Esophagus (tissue), 2 donors: Measurements from ENCODE around the gene UBA6. TPM values are rescaled to one million over a fixed set of nuclear protein-coding genes. Genes with fewer than 3 reads are reported as not detected.
"Not testable (repeated sequence)": the region's sequence is repeated elsewhere in the genome, so short reads cannot be mapped to it uniquely, and the experiment has no call there.

Source experiments
- H3K27ac ChIP-seq, 2 donors: one replicate each; pipeline ENCODE4 v1.5.1; 2013; ENCODE audit warnings: low read depth in 2 of 2, mild to moderate bottlenecking in 2 of 2, inconsistent platforms in 1 of 2, low read length in 1 of 2, moderate library complexity in 1 of 2
- H3K27me3 ChIP-seq, 2 donors: one replicate each; pipeline ENCODE4 v1.6.1; 2013; ENCODE audit warnings: low read length in 2 of 2, control low read depth in 1 of 2, mild to moderate bottlenecking in 1 of 2; ENCODE audit not compliant: insufficient read depth in 2 of 2, control insufficient read depth in 1 of 2
- H3K36me3 ChIP-seq, 2 donors: one replicate each; pipeline ENCODE4 v1.6.1; 2013; ENCODE audit warnings: low read length in 1 of 2; ENCODE audit not compliant: control insufficient read depth in 2 of 2, insufficient read depth in 2 of 2
- H3K4me1 ChIP-seq, 2 donors: one replicate each; pipeline ENCODE4 v1.6.1; 2013; ENCODE audit warnings: low read length in 1 of 2; ENCODE audit not compliant: control insufficient read depth in 2 of 2, insufficient read depth in 2 of 2
- H3K4me3 ChIP-seq, 2 donors: one replicate each; pipeline ENCODE4 v1.5.1; 2013; ENCODE audit warnings: low read length in 2 of 2, mild to moderate bottlenecking in 2 of 2, low read depth in 1 of 2, moderate library complexity in 1 of 2
- H3K9me3 ChIP-seq, 2 donors: one replicate each; pipeline ENCODE4 v1.6.1; 2013; ENCODE audit warnings: mild to moderate bottlenecking in 2 of 2, low read depth in 1 of 2, low read length in 1 of 2, moderate library complexity in 1 of 2; ENCODE audit not compliant: control insufficient read depth in 2 of 2, insufficient read depth in 1 of 2
- WGBS, 2 donors: extraction: QIAGEN DNeasy Blood & Tissue Kit; methylation state at CpG; one replicate each; pipeline ENCODE4 v1.1.7; 2013; 5-methylcytosine and 5-hydroxymethylcytosine counted together
- polyA plus RNA-seq, 2 donors: library from polyadenylated mRNA; stranded (reverse); fragments of 200-250 nt; gene quantifications; one replicate each; pipeline ENCODE4 v1.2.3, GENCODE V29; 2013
- donor health status: healthy with polysubstance abuse.
- donor health status: Bipolar disorder and iron deficiency.

The UBA6 gene
- polyA plus RNA-seq, 2 donors, result 8.1 to 10.2 TPM

DNA sequence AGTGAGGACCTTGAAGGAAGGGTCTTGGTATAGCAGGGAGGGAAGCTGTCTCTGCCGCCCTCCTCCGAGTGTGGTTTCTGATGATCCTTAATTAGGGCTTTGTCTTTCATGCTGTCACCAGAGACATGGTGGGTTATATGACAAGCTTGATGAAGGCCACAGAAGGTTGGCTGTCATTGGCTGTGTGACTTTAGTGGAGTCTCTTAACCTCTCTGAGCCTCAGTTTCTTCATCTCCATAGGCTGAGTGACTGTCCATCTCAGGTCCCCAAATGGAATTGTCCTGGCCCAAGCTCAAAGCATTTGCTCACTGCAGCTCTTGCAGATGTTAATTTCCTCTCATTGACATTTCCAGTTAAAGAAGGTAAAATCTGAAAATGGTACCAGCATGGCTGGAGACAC, 16.6 kb upstream of the UBA6 start:
- Histone ChIP-seq H3K36me3 (peaks cover 0 to 3% of the 10 kb centered on the region in 2 donors), H3K27me3 (no peaks in the 10 kb centered on the region), H3K9me3 (no peaks in the 10 kb centered on the region), H3K4me1 (peaks cover 6 to 7% of the 10 kb centered on the region in 2 donors), H3K4me3 (no peak overlapping the region), H3K27ac (no peak overlapping the region)
- WGBS, 2 donors, result 92 to 97% methylated on average over 2 of the region's 2 CpGs

DNA sequence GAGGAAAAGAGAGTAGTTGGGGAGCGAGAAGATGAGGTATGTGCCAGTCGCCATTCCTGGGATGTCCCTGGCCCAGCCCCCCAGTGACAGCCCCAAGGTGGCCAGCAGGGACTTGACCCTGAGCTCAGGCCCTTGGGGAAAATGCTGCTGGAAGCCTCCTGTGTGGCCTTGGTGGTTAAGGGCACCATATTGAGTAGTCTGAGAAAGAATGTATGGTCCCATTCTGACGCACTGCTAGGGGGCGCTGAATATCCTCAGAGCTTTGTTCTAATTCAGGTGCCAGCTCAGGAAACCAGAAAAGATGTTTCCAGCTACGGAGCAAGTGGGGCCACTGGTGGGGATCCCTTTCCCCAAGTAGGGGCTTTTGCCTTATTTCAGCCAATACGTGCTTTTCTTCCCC, 14.0 kb upstream of the UBA6 start:
- no peaks in the 10 kb centered on the region for H3K9me3 ChIP-seq
- peaks cover 7 to 10% of the 10 kb centered on the region in 2 donors for H3K4me1 ChIP-seq
- no peaks in the 10 kb centered on the region for H3K27me3 ChIP-seq
- peaks cover 0 to 3% of the 10 kb centered on the region in 2 donors for H3K36me3 ChIP-seq
- 78 to 91% methylated on average over 6 of the region's 6 CpGs for WGBS, 2 donors
- H3K4me3 ChIP-seq, result no peak overlapping the region
- no peak overlapping the region for H3K27ac ChIP-seq

DNA sequence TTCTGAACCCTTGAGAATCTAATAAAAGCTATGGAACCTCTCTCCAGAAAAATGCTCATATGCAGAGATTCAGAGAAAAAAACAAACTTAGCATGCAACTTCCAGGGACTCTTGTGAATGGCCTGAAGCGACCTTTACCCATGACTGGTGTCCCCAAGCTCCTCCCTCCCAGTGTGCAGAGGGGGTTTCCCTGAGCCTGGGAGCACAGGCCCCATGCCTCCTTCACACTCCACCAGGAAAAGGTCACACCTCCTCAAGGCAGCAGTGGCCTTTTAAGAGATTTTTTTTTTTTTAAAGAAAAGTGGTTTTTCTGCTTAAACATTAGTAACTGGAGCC, 13.3 kb upstream of the UBA6 start:
- no peak overlapping the region for H3K4me3 ChIP-seq
- no peaks in the 10 kb centered on the region for H3K9me3 ChIP-seq
- WGBS, 2 donors, result 83 to 88% methylated on average over 1 of the region's 1 CpG
- no peak overlapping the region for H3K27ac ChIP-seq
- H3K27me3 ChIP-seq, result no peaks in the 10 kb centered on the region
- peaks cover 0 to 3% of the 10 kb centered on the region in 2 donors for H3K36me3 ChIP-seq
- peaks cover 7 to 10% of the 10 kb centered on the region in 2 donors for H3K4me1 ChIP-seq

DNA sequence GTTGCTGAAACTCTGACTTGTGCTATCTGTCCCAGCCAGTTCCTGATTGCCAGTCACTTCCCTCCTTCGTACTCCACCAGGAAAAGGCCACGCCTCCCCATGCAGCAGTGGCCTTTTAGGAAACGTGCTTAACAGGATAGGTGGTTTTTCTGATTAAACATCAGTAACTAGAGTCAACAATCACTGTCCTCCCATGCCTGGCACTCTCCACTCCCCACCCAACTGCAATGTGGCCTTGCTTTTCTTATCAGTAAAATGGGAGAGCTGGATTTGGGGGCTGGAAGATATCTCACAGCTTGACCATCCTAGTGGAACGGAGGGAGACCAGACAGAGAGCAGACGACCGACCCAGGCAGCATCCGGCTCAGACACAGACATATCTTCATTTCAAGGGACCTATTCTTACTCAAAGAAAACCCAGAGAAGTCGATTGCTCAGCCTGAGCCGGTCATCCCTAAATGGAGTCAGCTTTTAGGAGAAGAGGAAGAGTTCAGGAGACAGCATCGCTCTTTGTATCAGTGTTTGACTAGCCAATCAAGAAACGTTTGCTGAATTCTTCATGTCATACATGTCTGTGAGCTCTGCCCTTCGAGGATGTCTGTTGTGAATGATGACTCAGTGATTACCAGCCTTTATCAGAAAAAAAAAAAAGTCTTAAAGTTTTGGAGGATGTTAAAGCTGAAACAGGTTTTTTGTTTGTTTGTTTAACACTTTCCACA, 12.7 kb upstream of the UBA6 start:
- Histone ChIP-seq H3K36me3 (peaks cover 0 to 3% of the 10 kb centered on the region in 2 donors), H3K27me3 (no peaks in the 10 kb centered on the region), H3K4me1 (peaks cover 7 to 10% of the 10 kb centered on the region in 2 donors), H3K27ac (peak overlapping the region; percentile 29 to 70), H3K4me3 (no peak overlapping the region), H3K9me3 (no peaks in the 10 kb centered on the region)
- 61 to 69% methylated on average over 12 of the region's 12 CpGs for WGBS, 2 donors

DNA sequence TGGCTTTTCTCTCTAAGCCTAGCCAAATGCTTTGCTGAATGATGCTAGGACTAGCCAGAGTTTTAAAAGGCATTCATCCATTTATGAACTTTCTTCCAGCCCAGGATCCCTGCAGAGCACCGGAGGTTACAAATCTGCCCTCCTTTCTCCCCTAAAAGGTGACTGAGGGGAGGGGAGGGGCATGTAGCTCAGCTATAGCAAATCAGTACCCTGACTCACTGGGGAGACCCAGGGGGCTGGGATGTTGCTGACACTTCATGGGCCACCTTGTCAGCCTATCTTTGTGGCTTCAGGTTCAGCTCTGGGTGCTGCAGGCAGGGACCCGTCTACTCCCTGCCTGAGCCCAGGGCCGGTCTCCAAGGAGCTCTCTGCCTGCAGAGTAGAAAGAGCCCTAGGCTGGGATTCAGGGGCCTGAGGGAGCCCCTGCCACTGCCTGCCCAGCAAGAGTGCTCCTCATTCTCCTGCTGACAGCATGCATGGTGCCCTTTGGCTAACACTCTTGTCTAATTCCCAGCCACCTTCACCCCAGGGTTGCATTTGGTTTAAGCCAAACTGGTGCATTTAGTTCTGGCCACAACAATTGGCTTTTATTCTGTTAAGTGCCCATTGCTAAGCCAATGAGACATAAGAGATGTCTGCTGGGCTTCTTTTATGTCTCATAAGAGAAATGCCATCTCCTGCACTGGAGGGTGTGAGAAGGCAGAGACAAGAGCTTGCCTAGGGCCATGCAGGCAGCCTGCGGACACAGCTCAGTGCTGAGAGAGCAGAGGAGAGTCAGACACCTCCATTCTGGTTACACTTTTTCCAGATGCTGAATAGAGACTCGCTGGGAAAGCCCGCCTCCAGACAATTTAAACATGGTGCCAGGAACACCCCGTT, 11.9 kb upstream of the UBA6 start:
- WGBS, 2 donors, result 56 to 78% methylated on average over 7 of the region's 7 CpGs
- H3K27ac ChIP-seq, result peak overlapping the region; percentile 17 to 70

DNA sequence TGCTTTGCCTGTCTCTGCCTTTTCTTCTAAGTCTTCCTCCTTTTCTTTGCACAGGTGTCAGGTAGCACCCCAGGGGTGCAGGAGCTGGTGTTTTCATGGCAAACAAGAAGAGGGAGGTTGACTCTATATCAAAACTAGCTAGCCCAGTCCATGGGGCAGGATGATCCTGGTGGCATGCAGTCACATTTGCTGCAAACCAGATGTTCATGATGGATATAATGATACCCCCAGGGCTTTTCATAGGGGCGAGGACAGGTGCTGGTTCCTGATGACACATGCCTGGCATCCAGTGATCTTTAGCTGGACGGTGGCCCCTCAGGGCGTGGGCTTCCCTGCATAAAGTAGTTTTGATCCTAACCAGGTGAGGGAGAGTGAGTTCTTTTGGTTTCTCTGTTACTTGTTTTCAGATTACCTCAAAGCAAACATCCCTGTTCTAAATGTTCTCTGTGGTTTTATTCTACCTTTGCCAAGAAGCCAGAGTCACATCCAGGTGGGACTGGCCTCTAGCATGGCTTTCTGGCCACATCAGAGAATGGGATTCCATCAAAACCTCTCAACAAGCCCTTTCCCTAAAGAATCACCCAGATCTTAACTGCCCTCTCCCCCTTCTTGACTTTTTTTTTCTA, 11.2 kb upstream of the UBA6 start:
- Histone ChIP-seq H3K4me3 (no peak overlapping the region), H3K27ac (no peak overlapping the region), H3K36me3 (peaks cover 0 to 2% of the 10 kb centered on the region in 2 donors), H3K9me3 (no peaks in the 10 kb centered on the region), H3K4me1 (peaks cover 7 to 10% of the 10 kb centered on the region in 2 donors), H3K27me3 (no peaks in the 10 kb centered on the region)
- 57 to 75% methylated on average over 3 of the region's 3 CpGs for WGBS, 2 donors

More for the DNA sequence above, 11.9 kb upstream of the UBA6 start:
- H3K36me3 ChIP-seq, result peaks cover 0 to 3% of the 10 kb centered on the region in 2 donors
- H3K27me3 ChIP-seq, result no peaks in the 10 kb centered on the region
- H3K4me3 ChIP-seq, result no peak overlapping the region
- peaks cover 7 to 10% of the 10 kb centered on the region in 2 donors for H3K4me1 ChIP-seq
- no peaks in the 10 kb centered on the region for H3K9me3 ChIP-seq

DNA sequence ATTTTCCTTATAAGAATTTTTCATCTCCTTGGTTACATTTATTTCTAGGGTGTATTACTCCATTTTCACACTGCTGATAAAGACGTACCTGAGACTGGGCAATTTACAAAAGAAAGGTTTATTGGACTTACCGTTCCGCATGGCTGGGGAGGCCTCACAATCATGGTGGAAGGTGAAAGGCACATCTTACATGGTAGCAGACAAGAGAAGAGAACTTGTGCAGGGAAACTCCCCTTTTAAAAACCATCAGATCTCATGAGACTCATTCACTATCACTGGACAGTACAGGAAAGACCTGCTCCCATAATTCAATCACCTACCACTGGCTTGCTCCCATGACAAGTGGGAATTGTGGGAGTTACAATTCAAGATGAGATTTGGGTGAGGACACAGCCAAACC, 5.7 kb upstream of the UBA6 start:
- not testable (repeated sequence) for H3K4me3 ChIP-seq, H3K4me1 ChIP-seq, H3K9me3 ChIP-seq, H3K27ac ChIP-seq, H3K27me3 ChIP-seq, H3K36me3 ChIP-seq
- WGBS, 2 donors, result 96 to 98% methylated on average over 3 of the region's 3 CpGs

DNA sequence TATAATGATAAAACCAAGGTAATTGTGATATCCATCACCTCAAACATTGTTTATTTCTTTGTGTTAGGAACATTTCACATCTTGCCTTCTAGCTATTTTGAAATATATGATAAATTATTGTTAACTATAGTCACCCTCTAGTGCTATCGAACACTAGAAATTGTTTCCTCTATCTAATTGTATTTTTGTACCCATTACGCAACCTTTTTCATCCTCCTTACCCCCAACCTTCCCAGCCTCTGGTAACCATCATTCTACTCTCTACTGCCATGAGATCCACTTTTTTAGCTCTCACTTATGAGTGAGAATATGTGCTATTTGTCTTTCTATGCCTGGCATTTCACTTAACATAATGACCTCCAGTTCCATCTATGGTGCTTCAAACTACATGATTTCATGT, 3.9 kb upstream of the UBA6 start:
- no peaks in the 10 kb centered on the region for H3K27me3 ChIP-seq
- H3K4me1 ChIP-seq, result no peaks in the 10 kb centered on the region
- H3K36me3 ChIP-seq, result no peaks in the 10 kb centered on the region
- no peak overlapping the region for H3K27ac ChIP-seq
- no peak overlapping the region for H3K4me3 ChIP-seq
- 92 to 96% methylated on average over 2 of the region's 2 CpGs for WGBS, 2 donors
- H3K9me3 ChIP-seq, result no peaks in the 10 kb centered on the region

DNA sequence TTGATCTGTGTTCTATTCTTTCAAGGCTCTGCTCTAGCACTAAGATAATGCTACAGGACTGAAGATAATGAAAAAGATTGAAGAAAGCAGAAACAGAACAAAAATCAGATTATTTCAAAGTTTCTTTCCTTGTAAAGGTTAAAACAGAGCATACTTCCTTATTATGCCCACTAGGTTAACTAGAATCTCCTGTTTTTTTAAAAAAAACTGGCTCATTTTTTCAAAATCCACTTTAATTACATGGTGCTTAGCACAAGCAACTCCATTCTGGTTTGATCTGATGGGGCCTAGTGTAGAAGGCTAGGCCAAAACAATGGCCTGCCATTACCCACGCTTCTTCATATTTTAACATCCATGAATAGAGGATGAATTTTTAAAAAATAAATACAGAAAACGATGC, 1.2 kb upstream of the UBA6 start:
- Histone ChIP-seq H3K4me1 (no peaks in the 10 kb centered on the region), H3K27me3 (no peaks in the 10 kb centered on the region), H3K9me3 (no peaks in the 10 kb centered on the region), H3K36me3 (no peaks in the 10 kb centered on the region), H3K4me3 (no peak overlapping the region), H3K27ac (no peak overlapping the region)
- 91 to 96% methylated on average over 2 of the region's 2 CpGs for WGBS, 2 donors
